WTC11 (cell line): ENCODE results near the gene NCAPH2. TPM values are rescaled to one million over a fixed set of nuclear protein-coding genes. Genes with fewer than 3 reads are reported as not detected.

Experiments used
- ATAC-seq: fragments of 200-7000 bp; cut with Tn5 transposase; 2 replicates; pipeline ENCODE4 v1.10.0; 2021; ENCODE audit warnings: mild to moderate bottlenecking, moderate library complexity
- CTCF ChIA-PET: fragments of 300-600 bp; sonication (Branson Sonifier 250); formaldehyde crosslinking; loops from one replicate; lab custom pipeline; 2021; ENCODE audit warnings: antibody characterized with exemption; lab: Charles Lee
- POLR2A ChIA-PET: fragments of 350-600 bp; sonication (Branson Sonifier 250); formaldehyde crosslinking; loops from one replicate; lab custom pipeline; 2021; ENCODE audit warnings: antibody characterized with exemption; lab: Charles Lee
- DNase-seq: peaks from one replicate; pipeline ENCODE4 v3.0.0; 2021; ENCODE audit warnings: low spot score
- H3K27ac Mint-ChIP-seq: 2 replicates; pipeline ENCODE4 v1.8.0; 2021; ENCODE audit warnings: mixed read lengths
- H3K27me3 Mint-ChIP-seq: 2 replicates; pipeline ENCODE4 v1.8.0; 2021; ENCODE audit warnings: low read depth, mild to moderate bottlenecking, moderate library complexity, mixed read lengths
- H3K36me3 Mint-ChIP-seq: 2 replicates; pipeline ENCODE4 v1.8.0; 2021; ENCODE audit warnings: mixed read lengths
- H3K4me1 Mint-ChIP-seq: 2 replicates; pipeline ENCODE4 v1.8.0; 2022; ENCODE audit warnings: mixed read lengths
- H3K4me3 Mint-ChIP-seq: 2 replicates; pipeline ENCODE4 v1.8.0; 2021; ENCODE audit warnings: mild to moderate bottlenecking, moderate library complexity, mixed read lengths
- H3K9me3 Mint-ChIP-seq: 2 replicates; pipeline ENCODE4 v1.8.0; 2021; ENCODE audit warnings: mixed read lengths
- CREM ChIP-seq: sonication (generic); formaldehyde crosslinking; IDR thresholded peaks from 2 replicates; pipeline ENCODE4 v1.8.1; 2022; ENCODE audit warnings: mild to moderate bottlenecking, missing genetic modification reagents, moderate library complexity
- FOXK1 ChIP-seq: sonication (generic); formaldehyde crosslinking; IDR thresholded peaks from 2 replicates; pipeline ENCODE4 v1.8.0; 2022; ENCODE audit warnings: mild to moderate bottlenecking, moderate library complexity, missing genetic modification reagents
- GRHL2 ChIP-seq: fragments of 250-450 bp; sonication (Bioruptor Pico); IDR thresholded peaks from 2 replicates; pipeline ENCODE4 v1.8.0; 2022; ENCODE audit warnings: mild to moderate bottlenecking, moderate library complexity; ENCODE audit not compliant: insufficient replicate concordance, severe bottlenecking
- MYBL2 ChIP-seq: sonication (generic); formaldehyde crosslinking; IDR thresholded peaks from 2 replicates; pipeline ENCODE4 v1.8.1; 2023; ENCODE audit warnings: mild to moderate bottlenecking, moderate library complexity, missing genetic modification reagents
- NFATC4 ChIP-seq: fragments of 250-450 bp; sonication (Bioruptor Pico); IDR thresholded peaks from 2 replicates; pipeline ENCODE4 v1.9.0; 2021; ENCODE audit warnings: mild to moderate bottlenecking
- NR2C2 ChIP-seq: sonication (generic); formaldehyde crosslinking; IDR thresholded peaks from 2 replicates; pipeline ENCODE4 v1.8.0; 2022; ENCODE audit warnings: mild to moderate bottlenecking, missing genetic modification reagents
- NR3C1 ChIP-seq: sonication (generic); formaldehyde crosslinking; conservative IDR thresholded peaks from 2 replicates; pipeline ENCODE4 v1.8.1; 2023; ENCODE audit warnings: low read depth, mild to moderate bottlenecking, missing genetic modification reagents
- RELA ChIP-seq: sonication (generic); formaldehyde crosslinking; IDR thresholded peaks from 2 replicates; pipeline ENCODE4 v1.8.1; 2022; ENCODE audit warnings: missing genetic modification reagents, mild to moderate bottlenecking, borderline replicate concordance
- SOX15 ChIP-seq: fragments of 250-450 bp; sonication (Bioruptor Pico); IDR thresholded peaks from 2 replicates; pipeline ENCODE4 v1.9.0; 2021; ENCODE audit warnings: mild to moderate bottlenecking
- ZNF121 ChIP-seq: sonication (generic); formaldehyde crosslinking; IDR thresholded peaks from 2 replicates; pipeline ENCODE4 v1.8.0; 2023; ENCODE audit warnings: missing genetic modification reagents
- total RNA-seq: library from RNA; stranded (reverse); gene quantifications from 3 replicates; pipeline ENCODE4 v1.2.3, GENCODE V29; 2021
- TF ChIP-seq, protein P1 (sequence below): sonication (generic); formaldehyde crosslinking; IDR thresholded peaks from 2 replicates; pipeline ENCODE4 v1.8.0; 2023; ENCODE audit warnings: mild to moderate bottlenecking, missing genetic modification reagents
- TF ChIP-seq, protein P2 (sequence below): sonication (generic); formaldehyde crosslinking; IDR thresholded peaks from 2 replicates; pipeline ENCODE4 v1.8.0; 2023; ENCODE audit warnings: missing genetic modification reagents
- TF ChIP-seq, protein P3 (sequence below): sonication (generic); formaldehyde crosslinking; IDR thresholded peaks from 2 replicates; pipeline ENCODE4 v1.8.0; 2022; ENCODE audit warnings: mild to moderate bottlenecking, missing genetic modification reagents
- TF ChIP-seq, protein P4 (sequence below): fragments of 250-450 bp; sonication (Bioruptor Pico); IDR thresholded peaks from 2 replicates; pipeline ENCODE4 v2.1.2; 2022; ENCODE audit warnings: mild to moderate bottlenecking, moderate library complexity
- TF ChIP-seq, protein P5 (sequence below): sonication (generic); formaldehyde crosslinking; IDR thresholded peaks from 2 replicates; pipeline ENCODE4 v1.8.1; 2022; ENCODE audit warnings: mild to moderate bottlenecking, moderate library complexity, missing genetic modification reagents
- TF ChIP-seq, protein P6 (sequence below): sonication (generic); formaldehyde crosslinking; IDR thresholded peaks from 2 replicates; pipeline ENCODE4 v1.8.1; 2023; ENCODE audit warnings: mild to moderate bottlenecking, missing genetic modification reagents, moderate library complexity
- TF ChIP-seq, protein P7 (sequence below): sonication (generic); formaldehyde crosslinking; conservative IDR thresholded peaks from 2 replicates; pipeline ENCODE4 v1.8.1; 2023; ENCODE audit warnings: mild to moderate bottlenecking, low read depth, missing genetic modification reagents, moderate library complexity
- TF ChIP-seq, protein P8 (sequence below): fragments of 250-450 bp; sonication (Bioruptor Pico); IDR thresholded peaks from 2 replicates; pipeline ENCODE4 v1.9.0; 2021; ENCODE audit warnings: moderate library complexity, mild to moderate bottlenecking, inconsistent platforms, borderline replicate concordance
- TF ChIP-seq, protein P9 (sequence below): sonication (generic); formaldehyde crosslinking; IDR thresholded peaks from 2 replicates; pipeline ENCODE4 v1.8.1; 2022; ENCODE audit warnings: missing genetic modification reagents, borderline replicate concordance

NCAPH2 gene
- total RNA-seq, 1 experiment from 2014 or later, result 78.4 TPM

DNA sequence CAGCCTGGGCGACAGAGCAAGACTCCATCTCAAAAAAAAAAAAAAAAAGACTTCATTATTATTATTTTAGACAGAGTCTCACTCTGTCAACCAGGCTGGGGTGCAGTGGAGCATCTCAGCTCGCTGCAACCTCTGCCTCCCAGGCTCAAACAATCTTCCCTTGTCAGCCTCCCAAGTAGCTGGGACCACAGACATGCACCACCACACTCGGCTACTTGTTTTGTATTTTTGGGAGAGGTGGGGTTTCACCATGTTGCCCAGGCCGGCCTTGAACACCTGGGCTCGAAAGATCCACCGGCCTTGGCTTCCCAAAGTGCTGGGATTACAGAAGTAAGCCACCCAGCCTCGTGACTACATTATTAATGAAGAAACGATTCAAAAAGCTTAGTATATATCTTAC lies 27.1 kb downstream of the NCAPH2 start:
- CTCF ChIA-PET, result interaction anchor here (1.6 to 1.9 kb wide), 2 partner anchors 10 to 28 kb away, joined by 8 to 12 read pairs; partner anchors contain the start of genes SCO2 and SYCE3
- Mint-ChIP-seq H3K27ac (no peak overlapping the region), H3K27me3 (peaks cover 55% of the 10 kb centered on the region), H3K9me3 (no peaks in the 10 kb centered on the region), H3K36me3 (no peaks in the 10 kb centered on the region), H3K4me1 (peaks cover 9% of the 10 kb centered on the region), H3K4me3 (no peak overlapping the region)
- TF ChIP-seq MYBL2 (CRISPR knock-in tag) (no peak), ZNF121 (CRISPR knock-in tag) (no peak), RELA (CRISPR knock-in tag) (no peak), NFATC4 (no peak), FOXK1 (CRISPR knock-in tag) (no peak), CREM (no peak)
- TF ChIP-seq, protein P1, sequence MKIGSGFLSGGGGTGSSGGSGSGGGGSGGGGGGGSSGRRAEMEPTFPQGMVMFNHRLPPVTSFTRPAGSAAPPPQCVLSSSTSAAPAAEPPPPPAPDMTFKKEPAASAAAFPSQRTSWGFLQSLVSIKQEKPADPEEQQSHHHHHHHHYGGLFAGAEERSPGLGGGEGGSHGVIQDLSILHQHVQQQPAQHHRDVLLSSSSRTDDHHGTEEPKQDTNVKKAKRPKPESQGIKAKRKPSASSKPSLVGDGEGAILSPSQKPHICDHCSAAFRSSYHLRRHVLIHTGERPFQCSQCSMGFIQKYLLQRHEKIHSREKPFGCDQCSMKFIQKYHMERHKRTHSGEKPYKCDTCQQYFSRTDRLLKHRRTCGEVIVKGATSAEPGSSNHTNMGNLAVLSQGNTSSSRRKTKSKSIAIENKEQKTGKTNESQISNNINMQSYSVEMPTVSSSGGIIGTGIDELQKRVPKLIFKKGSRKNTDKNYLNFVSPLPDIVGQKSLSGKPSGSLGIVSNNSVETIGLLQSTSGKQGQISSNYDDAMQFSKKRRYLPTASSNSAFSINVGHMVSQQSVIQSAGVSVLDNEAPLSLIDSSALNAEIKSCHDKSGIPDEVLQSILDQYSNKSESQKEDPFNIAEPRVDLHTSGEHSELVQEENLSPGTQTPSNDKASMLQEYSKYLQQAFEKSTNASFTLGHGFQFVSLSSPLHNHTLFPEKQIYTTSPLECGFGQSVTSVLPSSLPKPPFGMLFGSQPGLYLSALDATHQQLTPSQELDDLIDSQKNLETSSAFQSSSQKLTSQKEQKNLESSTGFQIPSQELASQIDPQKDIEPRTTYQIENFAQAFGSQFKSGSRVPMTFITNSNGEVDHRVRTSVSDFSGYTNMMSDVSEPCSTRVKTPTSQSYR (CRISPR knock-in tag), result no peak
- TF ChIP-seq, protein P2, sequence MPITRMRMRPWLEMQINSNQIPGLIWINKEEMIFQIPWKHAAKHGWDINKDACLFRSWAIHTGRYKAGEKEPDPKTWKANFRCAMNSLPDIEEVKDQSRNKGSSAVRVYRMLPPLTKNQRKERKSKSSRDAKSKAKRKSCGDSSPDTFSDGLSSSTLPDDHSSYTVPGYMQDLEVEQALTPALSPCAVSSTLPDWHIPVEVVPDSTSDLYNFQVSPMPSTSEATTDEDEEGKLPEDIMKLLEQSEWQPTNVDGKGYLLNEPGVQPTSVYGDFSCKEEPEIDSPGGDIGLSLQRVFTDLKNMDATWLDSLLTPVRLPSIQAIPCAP (CRISPR knock-in tag), result no peak
- TF ChIP-seq, protein P3, sequence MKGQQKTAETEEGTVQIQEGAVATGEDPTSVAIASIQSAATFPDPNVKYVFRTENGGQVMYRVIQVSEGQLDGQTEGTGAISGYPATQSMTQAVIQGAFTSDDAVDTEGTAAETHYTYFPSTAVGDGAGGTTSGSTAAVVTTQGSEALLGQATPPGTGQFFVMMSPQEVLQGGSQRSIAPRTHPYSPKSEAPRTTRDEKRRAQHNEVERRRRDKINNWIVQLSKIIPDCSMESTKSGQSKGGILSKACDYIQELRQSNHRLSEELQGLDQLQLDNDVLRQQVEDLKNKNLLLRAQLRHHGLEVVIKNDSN, result no peak
- TF ChIP-seq, protein P4, sequence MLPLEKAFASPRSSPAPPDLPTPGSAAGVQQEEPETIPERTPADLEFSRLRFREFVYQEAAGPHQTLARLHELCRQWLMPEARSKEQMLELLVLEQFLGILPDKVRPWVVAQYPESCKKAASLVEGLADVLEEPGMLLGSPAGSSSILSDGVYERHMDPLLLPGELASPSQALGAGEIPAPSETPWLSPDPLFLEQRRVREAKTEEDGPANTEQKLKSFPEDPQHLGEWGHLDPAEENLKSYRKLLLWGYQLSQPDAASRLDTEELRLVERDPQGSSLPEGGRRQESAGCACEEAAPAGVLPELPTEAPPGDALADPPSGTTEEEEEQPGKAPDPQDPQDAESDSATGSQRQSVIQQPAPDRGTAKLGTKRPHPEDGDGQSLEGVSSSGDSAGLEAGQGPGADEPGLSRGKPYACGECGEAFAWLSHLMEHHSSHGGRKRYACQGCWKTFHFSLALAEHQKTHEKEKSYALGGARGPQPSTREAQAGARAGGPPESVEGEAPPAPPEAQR (CRISPR knock-in tag), result no peak
- TF ChIP-seq, protein P5, sequence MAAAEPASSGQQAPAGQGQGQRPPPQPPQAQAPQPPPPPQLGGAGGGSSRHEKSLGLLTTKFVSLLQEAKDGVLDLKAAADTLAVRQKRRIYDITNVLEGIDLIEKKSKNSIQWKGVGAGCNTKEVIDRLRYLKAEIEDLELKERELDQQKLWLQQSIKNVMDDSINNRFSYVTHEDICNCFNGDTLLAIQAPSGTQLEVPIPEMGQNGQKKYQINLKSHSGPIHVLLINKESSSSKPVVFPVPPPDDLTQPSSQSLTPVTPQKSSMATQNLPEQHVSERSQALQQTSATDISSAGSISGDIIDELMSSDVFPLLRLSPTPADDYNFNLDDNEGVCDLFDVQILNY (CRISPR knock-in tag), result no peak
- TF ChIP-seq, protein P6, sequence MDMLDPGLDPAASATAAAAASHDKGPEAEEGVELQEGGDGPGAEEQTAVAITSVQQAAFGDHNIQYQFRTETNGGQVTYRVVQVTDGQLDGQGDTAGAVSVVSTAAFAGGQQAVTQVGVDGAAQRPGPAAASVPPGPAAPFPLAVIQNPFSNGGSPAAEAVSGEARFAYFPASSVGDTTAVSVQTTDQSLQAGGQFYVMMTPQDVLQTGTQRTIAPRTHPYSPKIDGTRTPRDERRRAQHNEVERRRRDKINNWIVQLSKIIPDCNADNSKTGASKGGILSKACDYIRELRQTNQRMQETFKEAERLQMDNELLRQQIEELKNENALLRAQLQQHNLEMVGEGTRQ (CRISPR knock-in tag), result no peak
- DNase-seq, result no peak
- POLR2A ChIA-PET, result no interaction called here
- ATAC-seq, result no peak

DNA sequence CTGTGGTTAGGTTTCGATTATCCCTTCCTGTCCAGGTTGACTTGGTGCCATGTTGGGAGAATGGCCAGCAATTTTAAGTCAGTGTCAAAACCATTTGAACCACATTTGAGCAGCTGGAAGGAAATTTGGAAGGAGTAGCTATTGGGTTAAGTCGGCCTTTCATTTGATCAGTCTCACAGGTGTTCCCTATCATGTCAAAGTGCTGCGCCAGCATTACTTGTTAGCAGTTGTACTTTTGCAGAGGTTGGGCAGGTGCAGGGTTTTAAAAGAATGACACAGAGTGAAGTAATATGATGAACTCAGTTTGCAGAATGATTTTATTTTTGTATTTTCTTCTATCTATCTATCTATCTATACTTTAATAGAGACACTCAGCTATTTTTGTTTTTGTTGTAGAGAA lies 28.2 kb downstream of the NCAPH2 start:
- ATAC-seq, result no peak
- Mint-ChIP-seq H3K27ac (no peak overlapping the region), H3K4me3 (no peak overlapping the region), H3K9me3 (no peaks in the 10 kb centered on the region), H3K4me1 (peaks cover 7% of the 10 kb centered on the region), H3K36me3 (no peaks in the 10 kb centered on the region), H3K27me3 (peaks cover 44% of the 10 kb centered on the region)
- ChIA-PET POLR2A (no interaction called here), CTCF (interaction anchor here (1.6 to 1.9 kb wide), 2 partner anchors 11 to 27 kb away, joined by 8 to 12 read pairs; partner anchors contain the start of genes SCO2 and SYCE3)
- DNase-seq, result no peak
- TF ChIP-seq GRHL2, result no peak
- TF ChIP-seq, protein P7, sequence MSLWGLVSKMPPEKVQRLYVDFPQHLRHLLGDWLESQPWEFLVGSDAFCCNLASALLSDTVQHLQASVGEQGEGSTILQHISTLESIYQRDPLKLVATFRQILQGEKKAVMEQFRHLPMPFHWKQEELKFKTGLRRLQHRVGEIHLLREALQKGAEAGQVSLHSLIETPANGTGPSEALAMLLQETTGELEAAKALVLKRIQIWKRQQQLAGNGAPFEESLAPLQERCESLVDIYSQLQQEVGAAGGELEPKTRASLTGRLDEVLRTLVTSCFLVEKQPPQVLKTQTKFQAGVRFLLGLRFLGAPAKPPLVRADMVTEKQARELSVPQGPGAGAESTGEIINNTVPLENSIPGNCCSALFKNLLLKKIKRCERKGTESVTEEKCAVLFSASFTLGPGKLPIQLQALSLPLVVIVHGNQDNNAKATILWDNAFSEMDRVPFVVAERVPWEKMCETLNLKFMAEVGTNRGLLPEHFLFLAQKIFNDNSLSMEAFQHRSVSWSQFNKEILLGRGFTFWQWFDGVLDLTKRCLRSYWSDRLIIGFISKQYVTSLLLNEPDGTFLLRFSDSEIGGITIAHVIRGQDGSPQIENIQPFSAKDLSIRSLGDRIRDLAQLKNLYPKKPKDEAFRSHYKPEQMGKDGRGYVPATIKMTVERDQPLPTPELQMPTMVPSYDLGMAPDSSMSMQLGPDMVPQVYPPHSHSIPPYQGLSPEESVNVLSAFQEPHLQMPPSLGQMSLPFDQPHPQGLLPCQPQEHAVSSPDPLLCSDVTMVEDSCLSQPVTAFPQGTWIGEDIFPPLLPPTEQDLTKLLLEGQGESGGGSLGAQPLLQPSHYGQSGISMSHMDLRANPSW (CRISPR knock-in tag), result no peak
- TF ChIP-seq, protein P8, sequence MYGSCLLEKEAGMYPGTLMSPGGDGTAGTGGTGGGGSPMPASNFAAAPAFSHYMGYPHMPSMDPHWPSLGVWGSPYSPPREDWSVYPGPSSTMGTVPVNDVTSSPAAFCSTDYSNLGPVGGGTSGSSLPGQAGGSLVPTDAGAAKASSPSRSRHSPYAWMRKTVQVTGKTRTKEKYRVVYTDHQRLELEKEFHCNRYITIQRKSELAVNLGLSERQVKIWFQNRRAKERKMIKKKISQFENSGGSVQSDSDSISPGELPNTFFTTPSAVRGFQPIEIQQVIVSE, result no peak
- no peak for TF ChIP-seq NR3C1
- TF ChIP-seq, protein P9, sequence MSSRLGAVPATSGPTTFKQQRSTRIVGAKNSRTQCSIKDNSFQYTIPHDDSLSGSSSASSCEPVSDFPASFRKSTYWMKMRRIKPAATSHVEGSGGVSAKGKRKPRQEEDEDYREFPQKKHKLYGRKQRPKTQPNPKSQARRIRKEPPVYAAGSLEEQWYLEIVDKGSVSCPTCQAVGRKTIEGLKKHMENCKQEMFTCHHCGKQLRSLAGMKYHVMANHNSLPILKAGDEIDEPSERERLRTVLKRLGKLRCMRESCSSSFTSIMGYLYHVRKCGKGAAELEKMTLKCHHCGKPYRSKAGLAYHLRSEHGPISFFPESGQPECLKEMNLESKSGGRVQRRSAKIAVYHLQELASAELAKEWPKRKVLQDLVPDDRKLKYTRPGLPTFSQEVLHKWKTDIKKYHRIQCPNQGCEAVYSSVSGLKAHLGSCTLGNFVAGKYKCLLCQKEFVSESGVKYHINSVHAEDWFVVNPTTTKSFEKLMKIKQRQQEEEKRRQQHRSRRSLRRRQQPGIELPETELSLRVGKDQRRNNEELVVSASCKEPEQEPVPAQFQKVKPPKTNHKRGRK, result no peak
- TF ChIP-seq SOX15 (CRISPR knock-in tag), result no peak
- no peak for TF ChIP-seq NR2C2
